ENCODE measurements around the gene NPHS1.
A peak's percentile ranks its signal among the peaks of the same experiment; 100 is the strongest.

- TF ChIP-seq CTCF (IDR thresholded peaks at IDR 0.05) (peak; percentile 18), EZH2 (IDR thresholded peaks at IDR 0.05) (no peak)
Observed at GRCh38 chr19:35784503-35785338, 67.6 kb downstream of the NPHS1 start.
